ENCODE results near the gene PLEKHA6.

PLEKHA6 gene

DNA sequence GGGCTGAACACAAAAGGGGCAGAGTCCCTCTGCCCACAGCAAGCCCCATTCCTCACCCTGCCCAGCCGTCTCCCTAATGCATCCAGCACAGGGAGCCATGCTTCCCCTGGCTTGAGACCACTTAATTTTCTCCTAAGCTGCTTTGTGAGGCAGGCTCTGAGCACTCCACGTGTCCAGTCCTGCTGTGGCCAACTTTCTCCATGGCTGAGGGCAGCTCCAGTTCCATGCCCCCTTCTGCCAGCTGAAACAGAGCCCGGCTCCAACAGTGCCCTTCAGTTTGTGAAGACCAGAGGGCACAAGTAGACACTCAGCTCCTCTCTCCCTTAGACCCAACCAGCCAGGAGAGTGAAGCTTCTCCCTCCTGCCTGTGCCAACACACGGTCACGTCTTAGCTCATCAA lies 33.8 kb downstream of the PLEKHA6 start:
- peaks cover 34% of the 10 kb centered on the region for H3K27me3 ChIP-seq (ENCODE audit: control insufficient read depth, low read length)
- no peak overlapping the region for H3K27ac ChIP-seq (ENCODE audit: low read depth, low read length)
- H3K4me3 ChIP-seq (ENCODE audit: low read length): no peak overlapping the region
- H3K79me2 ChIP-seq (ENCODE audit: control insufficient read depth, low read length): no peaks in the 10 kb centered on the region
- no peaks in the 10 kb centered on the region for H3K9me2 ChIP-seq (replicated peaks; ENCODE audit: control insufficient read depth, low read length)
- no peaks in the 10 kb centered on the region for H3F3A ChIP-seq (ENCODE audit: control insufficient read depth, insufficient read depth)
- no peaks in the 10 kb centered on the region for H4K20me1 ChIP-seq (ENCODE audit: control insufficient read depth, insufficient read depth, low read depth, low read length)
- no peaks in the 10 kb centered on the region for H3K9me3 ChIP-seq (ENCODE audit: control insufficient read depth, insufficient read depth, low read length)
- H3K4me1 ChIP-seq (ENCODE audit: control insufficient read depth, low read length): no peaks in the 10 kb centered on the region
- no peak overlapping the region for H3K4me2 ChIP-seq (ENCODE audit: low read length)
- TF ChIP-seq, protein P1, sequence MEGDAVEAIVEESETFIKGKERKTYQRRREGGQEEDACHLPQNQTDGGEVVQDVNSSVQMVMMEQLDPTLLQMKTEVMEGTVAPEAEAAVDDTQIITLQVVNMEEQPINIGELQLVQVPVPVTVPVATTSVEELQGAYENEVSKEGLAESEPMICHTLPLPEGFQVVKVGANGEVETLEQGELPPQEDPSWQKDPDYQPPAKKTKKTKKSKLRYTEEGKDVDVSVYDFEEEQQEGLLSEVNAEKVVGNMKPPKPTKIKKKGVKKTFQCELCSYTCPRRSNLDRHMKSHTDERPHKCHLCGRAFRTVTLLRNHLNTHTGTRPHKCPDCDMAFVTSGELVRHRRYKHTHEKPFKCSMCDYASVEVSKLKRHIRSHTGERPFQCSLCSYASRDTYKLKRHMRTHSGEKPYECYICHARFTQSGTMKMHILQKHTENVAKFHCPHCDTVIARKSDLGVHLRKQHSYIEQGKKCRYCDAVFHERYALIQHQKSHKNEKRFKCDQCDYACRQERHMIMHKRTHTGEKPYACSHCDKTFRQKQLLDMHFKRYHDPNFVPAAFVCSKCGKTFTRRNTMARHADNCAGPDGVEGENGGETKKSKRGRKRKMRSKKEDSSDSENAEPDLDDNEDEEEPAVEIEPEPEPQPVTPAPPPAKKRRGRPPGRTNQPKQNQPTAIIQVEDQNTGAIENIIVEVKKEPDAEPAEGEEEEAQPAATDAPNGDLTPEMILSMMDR (IDR thresholded peaks at IDR 0.05; ENCODE audit: low read depth, low read length, poor library complexity, severe bottlenecking): no peak
- TF ChIP-seq EZH2phosphoT487 (IDR thresholded peaks at IDR 0.05; ENCODE audit: borderline replicate concordance, low read length): no peak
- H3K36me3 ChIP-seq (ENCODE audit: control insufficient read depth, low read length): no peaks in the 10 kb centered on the region

DNA sequence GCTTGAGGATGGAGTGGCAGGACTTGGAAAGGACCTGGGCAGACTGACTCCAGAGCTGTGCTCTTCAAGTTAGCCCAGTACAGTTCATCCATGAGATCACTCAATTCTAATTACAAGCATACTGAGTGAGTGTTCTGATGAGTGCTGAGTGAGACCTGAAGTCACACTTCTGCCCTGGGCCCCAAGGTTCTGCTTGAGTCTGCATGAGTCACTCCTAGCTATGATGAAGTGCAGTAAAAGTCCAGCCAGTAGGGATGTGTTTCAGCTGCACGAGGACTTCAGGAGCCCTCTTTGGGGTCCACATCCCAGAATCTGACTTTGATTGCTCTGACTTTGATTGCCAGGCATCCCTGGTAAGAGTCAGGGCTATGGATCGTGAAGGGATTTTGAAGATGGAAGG lies 35.8 kb downstream of the PLEKHA6 start:
- H3K36me3 ChIP-seq (ENCODE audit: control insufficient read depth, low read length): no peaks in the 10 kb centered on the region
- TF ChIP-seq, protein P1 (IDR thresholded peaks at IDR 0.05; ENCODE audit: low read depth, low read length, poor library complexity, severe bottlenecking): no peak
- H3K4me2 ChIP-seq (ENCODE audit: low read length): no peak overlapping the region
- H3K27ac ChIP-seq (ENCODE audit: low read depth, low read length): no peak overlapping the region
- H3F3A ChIP-seq (ENCODE audit: control insufficient read depth, insufficient read depth): no peaks in the 10 kb centered on the region
- H3K9me2 ChIP-seq (replicated peaks; ENCODE audit: control insufficient read depth, low read length): no peaks in the 10 kb centered on the region
- no peaks in the 10 kb centered on the region for H3K9me3 ChIP-seq (ENCODE audit: control insufficient read depth, insufficient read depth, low read length)
- H4K20me1 ChIP-seq (ENCODE audit: control insufficient read depth, insufficient read depth, low read depth, low read length): no peaks in the 10 kb centered on the region
- H3K27me3 ChIP-seq (ENCODE audit: control insufficient read depth, low read length): peaks cover 40% of the 10 kb centered on the region
- no peaks in the 10 kb centered on the region for H3K4me1 ChIP-seq (ENCODE audit: control insufficient read depth, low read length)
- H3K4me3 ChIP-seq (ENCODE audit: low read length): no peak overlapping the region
- H3K79me2 ChIP-seq (ENCODE audit: control insufficient read depth, low read length): no peaks in the 10 kb centered on the region

DNA sequence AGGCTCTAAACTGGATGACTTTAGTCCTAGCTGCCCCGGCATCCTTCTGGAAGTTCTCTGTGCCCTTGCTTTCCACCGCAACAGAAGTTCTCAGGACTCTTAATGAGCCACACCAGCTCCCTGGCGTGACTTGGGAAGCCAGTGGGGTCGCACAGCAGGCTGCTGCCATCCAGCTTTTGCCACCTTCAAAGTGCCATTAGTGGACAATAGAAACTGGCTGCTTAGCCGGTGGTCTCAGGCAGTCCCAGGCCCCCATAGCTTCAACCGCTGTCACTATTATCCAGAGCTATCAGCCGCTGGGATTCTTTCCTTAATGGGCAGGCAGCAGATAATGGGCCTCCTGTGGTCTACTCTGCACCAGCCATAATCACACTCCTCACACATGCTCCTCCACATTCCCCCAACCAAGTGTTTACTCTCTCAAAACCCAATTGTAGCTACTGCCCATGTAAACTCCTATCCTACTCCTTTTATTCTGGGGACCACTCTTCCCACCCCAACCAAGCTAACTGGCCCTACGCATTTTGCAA lies 37.3 kb downstream of the PLEKHA6 start:
- H3K9me3 ChIP-seq (ENCODE audit: control insufficient read depth, insufficient read depth, low read length): no peaks in the 10 kb centered on the region
- no peaks in the 10 kb centered on the region for H3K4me1 ChIP-seq (ENCODE audit: control insufficient read depth, low read length)
- no peaks in the 10 kb centered on the region for H3F3A ChIP-seq (ENCODE audit: control insufficient read depth, insufficient read depth)
- no peaks in the 10 kb centered on the region for H3K79me2 ChIP-seq (ENCODE audit: control insufficient read depth, low read length)
- no peak overlapping the region for H3K4me2 ChIP-seq (ENCODE audit: low read length)
- H3K27me3 ChIP-seq (ENCODE audit: control insufficient read depth, low read length): peaks cover 46% of the 10 kb centered on the region
- no peaks in the 10 kb centered on the region for H3K9me2 ChIP-seq (replicated peaks; ENCODE audit: control insufficient read depth, low read length)
- TF ChIP-seq EZH2phosphoT487 (IDR thresholded peaks at IDR 0.05; ENCODE audit: borderline replicate concordance, low read length): no peak
- TF ChIP-seq, protein P1 (IDR thresholded peaks at IDR 0.05; ENCODE audit: low read depth, low read length, poor library complexity, severe bottlenecking): no peak
- no peak overlapping the region for H3K4me3 ChIP-seq (ENCODE audit: low read length)
- H3K27ac ChIP-seq (ENCODE audit: low read depth, low read length): no peak overlapping the region
- no peaks in the 10 kb centered on the region for H3K36me3 ChIP-seq (ENCODE audit: control insufficient read depth, low read length)
- H4K20me1 ChIP-seq (ENCODE audit: control insufficient read depth, insufficient read depth, low read depth, low read length): no peaks in the 10 kb centered on the region

Measured in DOHH2 (cell line).